Stimulated activated naive CD8-positive, alpha-beta T cell treated with anti-CD3 and anti-CD28 coated beads, Interleukin-15, Interleukin-2, amounts not matched to agents 100 U/mL and 50 U/mL, for 24 hours (primary cell): ENCODE results near the gene SBK1.
"Not testable (repeated sequence)": the region's sequence is repeated elsewhere in the genome, so short reads cannot be mapped to it uniquely, and the experiment has no call there.

Source experiments
- ATAC-seq: fragments of 150-1000 bp; cut with Tn5 transposase; one replicate; pipeline ENCODE4 v1.10.0; 2021
- DNase-seq: peaks from one replicate; pipeline ENCODE4 v3.0.0; 2021

Gene SBK1

DNA sequence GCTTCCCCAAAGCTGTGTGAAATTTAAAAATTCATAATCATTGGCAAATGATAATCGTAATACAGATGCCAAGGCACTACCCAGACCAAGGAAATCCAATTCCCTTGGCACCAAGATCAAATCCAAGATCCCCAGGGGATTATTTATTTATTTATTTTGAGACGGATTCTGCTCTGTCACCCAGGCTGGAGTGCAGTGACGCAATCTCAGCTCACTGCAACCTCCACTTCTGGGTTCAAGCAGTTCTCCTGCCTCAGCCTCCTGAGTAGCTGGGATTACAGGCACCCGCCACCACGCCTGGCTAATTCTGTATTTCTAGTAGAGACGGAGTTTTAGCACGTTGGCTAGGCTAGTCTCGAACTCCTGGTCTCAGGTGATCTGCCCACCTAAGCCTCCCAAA is 43.4 kb downstream of the SBK1 start:
- not testable (repeated sequence) for DNase-seq, ATAC-seq

DNA sequence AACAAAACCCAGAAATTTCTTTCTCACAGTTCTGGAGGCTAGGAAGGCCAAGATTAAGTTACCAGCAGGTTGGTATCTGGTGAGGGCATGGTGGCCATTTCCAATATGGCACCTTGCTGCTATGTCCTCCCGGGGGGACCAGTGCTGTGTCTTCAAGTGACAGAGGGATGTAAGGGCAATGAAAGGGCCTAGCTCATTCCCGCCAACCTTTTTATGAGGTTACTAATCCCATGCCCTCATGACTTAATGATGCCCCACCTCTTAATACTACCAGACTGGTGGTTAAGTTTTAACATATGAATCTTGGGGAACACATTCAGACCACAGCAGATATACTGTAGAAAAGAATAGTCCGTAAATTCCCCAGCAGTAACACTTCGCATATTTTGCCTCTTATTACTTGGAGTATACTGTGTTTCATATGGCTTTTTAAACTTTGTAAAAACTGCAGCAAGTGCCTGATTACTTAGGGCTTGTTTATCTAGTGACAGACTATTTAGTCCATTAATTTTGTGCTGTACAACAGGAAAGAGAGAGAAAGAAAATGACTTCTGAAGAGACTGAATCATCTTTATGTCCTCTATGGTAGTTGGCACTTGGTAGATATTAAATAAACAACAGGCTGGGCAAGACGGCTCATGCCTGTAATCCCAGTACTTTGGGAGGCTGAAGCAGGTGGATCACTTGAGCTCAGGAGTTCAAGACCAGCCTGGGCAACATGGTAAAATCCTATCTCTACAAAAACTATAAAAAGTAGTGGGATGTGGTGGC is 44.8 kb downstream of the SBK1 start:
- ATAC-seq, DNase-seq: not testable (repeated sequence)

DNA sequence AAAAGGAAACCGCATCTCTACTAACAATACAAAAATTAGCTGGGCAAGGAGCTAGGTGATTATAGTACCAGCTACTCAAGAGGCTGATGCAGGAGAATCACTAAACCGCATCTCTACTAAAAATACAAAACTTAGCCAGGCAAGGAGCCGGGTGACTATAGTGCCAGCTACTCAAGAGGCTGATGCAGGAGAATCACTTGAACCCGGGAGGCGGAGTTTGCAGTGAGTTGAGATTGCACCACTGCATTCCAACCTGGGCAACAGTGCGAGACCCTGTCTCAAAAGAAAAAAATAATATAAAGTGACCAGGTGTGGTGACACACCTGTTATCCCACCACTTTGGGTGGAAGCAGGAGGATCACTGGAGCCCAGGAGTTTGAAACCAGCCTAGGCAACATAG is 45.9 kb downstream of the SBK1 start:
- DNase-seq, ATAC-seq: not testable (repeated sequence)

GRCh38 chr16:28362600-28362999 is 70.3 kb downstream of the SBK1 start:
- not testable (repeated sequence) for DNase-seq, ATAC-seq

- ATAC-seq, DNase-seq: not testable (repeated sequence)
Measured at GRCh38 chr16:28363408-28363807, 71.1 kb downstream of the SBK1 start, which contains the start of gene NPIPB6. Gene NPIPB6 (minus strand): TSS chr16:28363508. CDS start chr16:28362822, 686 bp downstream.

DNA sequence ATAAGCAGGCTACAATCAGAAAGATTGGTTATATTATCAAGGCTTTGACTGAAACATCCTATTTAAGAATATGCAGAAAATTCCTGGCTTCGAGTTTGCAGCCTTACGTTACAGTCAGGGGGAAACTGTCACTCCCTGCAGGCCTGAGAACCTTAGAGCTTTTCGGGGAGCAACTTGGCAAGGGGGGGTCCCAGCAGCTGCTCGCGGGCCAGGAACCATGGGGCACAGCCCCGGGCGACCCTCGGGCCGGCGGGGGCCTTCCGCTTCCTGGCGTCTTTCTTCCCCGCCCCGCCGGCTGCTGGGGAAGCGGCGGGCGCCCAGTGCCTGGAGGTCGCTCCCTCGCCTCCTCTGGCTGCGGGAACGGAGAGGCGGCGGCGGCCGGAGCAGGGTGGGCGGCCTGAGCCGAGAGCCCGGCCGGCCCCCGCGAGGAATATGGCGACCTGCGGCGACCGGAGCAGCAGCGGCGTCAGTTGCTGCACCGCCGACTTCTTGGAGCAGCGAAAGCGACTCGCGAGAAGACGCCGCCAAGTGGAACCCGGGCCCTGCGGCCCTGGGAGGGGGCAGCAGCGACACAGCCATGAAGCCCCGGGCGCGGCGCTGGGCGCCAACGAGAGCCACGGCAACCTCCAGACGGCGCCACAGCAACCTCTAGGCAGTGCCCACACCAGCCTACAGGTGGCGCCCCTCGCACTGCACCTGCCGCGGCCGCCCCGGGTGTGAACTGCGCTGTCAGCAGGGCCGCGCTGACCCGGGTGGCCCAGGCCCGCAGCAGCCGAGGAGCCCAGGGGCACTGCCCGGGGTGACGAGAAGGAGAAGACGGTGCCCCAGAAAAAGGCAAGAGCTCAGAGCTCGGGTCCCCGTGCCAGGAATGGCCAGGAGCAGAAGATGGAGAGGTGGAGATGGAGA is 72.2 kb downstream of the SBK1 start:
- DNase-seq, result peak; percentile 10
- peak; percentile 98 for ATAC-seq

GRCh38 chr16:28367926-28368325 is 75.6 kb downstream of the SBK1 start:
- not testable (repeated sequence) for ATAC-seq, DNase-seq
